AML-193 (cell line): Measurements from ENCODE around the gene TPD52L1.

Experiments used
- DNase-seq, 2 experiments: peaks; one replicate each; lab custom pipeline; 2025; lab: John Stamatoyannopoulos, UW

The TPD52L1 gene

GRCh38 chr6:125208625-125209249 lies 55.2 kb downstream of the TPD52L1 start:
- DNase-seq, result no peak

DNA sequence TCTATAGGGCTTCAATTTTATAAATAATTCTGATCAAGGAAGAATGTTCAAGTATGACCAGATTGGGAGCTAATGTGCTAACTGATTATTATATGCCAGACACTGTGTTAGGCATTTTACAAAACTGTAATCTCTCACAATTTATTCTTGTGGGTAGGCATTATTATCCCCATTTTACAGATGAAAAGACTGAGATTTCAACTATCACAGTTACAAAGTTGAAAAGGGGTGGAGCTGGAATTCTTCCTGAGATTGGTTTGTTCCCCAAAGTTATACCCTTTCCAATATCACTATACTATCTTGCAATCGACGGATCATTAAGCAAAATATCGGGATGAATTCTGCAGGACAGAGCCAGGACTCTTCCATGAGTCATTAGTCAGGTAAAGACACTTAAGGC lies 57.1 kb downstream of the TPD52L1 start:
- no peak for DNase-seq

DNA sequence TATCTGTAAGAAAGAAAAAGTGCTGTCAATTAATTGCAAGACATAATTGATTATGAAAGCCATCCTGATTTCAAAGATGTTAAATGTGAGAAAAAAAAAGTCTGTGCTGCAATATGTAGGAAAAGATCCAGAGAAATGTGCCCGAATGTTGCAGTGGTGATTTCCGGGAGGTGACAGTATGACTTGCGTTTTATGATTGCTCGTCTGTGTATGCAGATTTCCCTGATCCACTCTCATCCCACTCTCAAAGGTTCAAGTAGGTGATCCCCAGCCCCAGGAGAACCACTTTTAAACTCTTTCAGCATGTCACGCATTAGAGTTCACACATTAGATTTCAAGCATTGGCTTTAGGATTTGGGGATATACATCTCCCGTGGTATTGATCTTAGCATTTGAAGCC lies 57.8 kb downstream of the TPD52L1 start:
- no peak for DNase-seq

- DNase-seq, result no peak
These were observed 58.8 kb downstream of the TPD52L1 start for GRCh38 chr6:125212377-125212776.

GRCh38 chr6:125213939-125214338 lies 60.4 kb downstream of the TPD52L1 start:
- no peak for DNase-seq

DNA sequence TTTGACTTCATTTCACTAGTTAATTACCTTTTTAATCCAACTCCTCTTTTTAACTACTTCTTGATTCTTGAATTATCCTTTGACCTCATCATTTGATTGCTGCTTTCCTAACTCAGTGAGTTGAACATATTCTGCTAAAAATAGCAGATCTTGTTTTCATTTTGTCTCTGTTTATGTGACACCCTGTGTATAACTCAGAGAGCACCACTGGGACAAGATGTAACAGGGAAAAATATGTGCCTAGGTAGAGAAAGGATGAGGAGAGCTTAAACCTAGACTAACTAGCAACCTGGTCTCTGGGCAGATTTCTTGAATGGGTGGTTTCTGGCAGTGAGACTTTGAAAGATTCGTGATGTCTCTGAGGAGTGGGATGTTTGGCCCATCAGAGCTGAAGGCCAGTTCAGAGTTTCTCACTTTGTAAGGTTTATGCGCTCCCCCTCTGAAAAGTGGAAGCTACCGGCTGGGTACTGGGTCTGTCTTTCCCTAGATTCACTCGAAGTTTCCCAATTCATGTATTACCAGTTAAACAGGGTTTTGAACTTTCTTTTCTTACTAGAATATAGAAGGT lies 61.8 kb downstream of the TPD52L1 start:
- DNase-seq, result no peak

GRCh38 chr6:125216015-125216414 lies 62.4 kb downstream of the TPD52L1 start:
- no peak for DNase-seq

DNA sequence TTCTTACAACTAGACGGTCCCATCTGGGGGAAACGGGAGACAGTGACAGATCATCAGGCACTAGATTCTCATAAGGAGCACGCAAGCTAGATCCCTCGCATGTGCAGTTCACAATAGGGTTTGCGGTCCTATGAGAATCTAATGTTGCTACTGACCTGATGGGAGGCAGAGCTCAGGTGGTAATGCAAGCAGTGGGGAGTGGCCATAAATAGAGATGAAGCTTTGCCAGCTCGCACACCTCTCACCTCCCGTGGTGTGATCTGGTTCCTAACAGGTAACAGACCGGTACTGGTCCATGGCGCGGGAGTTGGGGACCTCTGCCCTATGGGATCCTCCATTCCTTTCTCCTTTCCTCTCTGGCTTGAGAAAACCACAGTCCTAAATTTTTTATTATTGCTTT lies 63.8 kb downstream of the TPD52L1 start:
- DNase-seq, result no peak

DNA sequence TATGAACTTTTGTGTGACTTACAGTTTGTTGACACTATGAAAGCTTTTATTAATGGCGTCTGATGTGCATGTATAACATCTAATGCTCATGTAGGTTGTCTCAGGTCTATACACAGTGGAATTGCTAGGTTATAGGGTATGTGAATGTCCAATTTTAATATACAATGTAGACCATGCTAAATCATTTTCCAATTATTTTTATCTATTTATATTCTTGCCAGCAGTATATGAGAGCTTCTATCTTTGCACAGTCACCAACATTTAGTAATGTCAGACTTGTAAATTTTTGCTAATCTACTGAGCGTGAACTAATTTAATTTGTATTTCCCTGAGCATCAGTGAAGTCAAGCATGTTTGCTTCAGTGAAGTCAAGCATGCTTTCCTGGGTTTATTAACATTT lies 64.4 kb downstream of the TPD52L1 start:
- no peak for DNase-seq

GRCh38 chr6:125219361-125219895 lies 65.9 kb downstream of the TPD52L1 start:
- DNase-seq, result no peak

GRCh38 chr6:125220712-125221111 lies 67.1 kb downstream of the TPD52L1 start:
- no peak for DNase-seq

DNA sequence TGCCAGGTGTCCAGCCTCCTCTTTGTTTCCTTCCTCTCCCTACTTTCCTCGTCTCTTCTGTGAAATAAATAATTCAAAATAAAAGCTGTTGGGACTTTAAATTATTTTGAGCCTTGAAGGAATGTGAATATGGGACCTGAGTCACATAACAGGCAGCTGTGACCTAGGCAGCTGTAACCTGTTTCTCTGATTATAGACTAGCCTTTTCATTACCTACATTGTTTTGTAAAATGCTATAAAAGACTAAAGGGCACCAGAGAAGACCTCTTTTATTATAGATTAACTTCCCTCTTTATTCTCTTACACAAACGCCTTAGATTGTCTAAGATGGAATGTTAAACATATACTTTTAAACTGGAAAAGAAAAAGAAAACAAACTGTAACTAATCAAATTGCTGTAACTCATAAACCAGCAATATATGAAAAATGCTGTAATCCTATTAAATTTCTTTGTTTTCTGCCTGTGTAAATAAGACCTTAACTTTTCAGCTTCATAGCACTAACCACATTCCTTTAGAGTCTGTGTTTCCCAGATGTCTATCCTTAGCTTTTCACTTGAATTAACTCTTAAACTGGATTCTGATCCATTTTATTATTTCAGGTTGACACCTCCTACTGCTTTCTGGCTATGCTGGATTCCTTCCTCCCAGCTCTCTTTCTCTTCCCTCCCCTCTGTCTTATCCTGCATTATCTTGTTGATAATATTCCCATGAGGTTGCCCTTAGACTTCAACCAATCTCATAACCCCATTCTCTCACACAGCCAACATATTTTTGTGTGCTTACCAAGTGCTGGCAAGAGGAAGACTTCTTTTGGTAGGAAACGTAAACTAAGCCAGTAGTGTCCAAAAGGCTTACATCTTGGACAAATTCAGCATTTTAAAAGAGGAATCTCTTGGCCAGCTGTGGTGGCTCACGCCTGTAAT lies 69.2 kb downstream of the TPD52L1 start:
- no peak for DNase-seq

- DNase-seq, result no peak
These were observed 70.8 kb downstream of the TPD52L1 start for GRCh38 chr6:125224231-125224861.

DNA sequence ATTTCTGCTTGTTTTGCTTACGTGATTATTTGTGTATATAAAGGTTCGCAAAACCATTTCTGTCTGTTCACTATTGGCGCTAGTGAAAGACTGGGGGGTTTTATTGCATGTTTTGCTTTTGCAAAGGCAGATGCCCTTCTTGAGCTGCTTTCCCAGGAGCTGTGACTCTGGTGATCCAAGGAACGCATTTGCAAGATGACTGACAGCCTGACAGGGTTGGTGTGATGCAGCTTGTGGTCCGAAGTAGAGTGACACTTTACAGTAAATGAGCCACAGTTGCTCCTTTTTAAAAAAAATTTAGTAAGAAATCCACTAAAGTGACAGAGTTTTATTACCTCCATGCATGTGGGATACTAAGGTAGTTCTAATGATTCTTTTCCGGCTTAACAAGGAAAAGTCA lies 73.7 kb downstream of the TPD52L1 start:
- DNase-seq, result no peak

- no peak for DNase-seq
These were observed 75.5 kb downstream of the TPD52L1 start for GRCh38 chr6:125228981-125229479.

DNA sequence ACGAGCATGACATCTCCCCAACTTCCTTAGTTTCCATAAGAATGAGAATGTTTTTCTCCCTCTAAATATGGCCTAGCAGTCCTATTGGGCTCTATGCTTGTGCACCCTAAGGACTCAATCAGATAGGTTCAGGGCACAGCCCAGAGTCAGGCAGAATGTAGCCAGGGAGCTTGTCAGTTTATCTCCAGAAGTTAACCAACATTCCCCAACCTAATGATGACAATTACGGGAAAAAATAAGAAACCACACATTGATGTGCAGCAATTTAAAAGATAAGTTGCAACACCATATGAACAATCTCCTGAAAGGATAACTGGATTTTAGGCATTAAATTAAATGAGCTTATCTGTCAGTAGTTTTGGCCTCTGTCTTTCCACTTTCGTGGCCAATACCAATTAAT lies 77.1 kb downstream of the TPD52L1 start:
- no peak for DNase-seq

DNA sequence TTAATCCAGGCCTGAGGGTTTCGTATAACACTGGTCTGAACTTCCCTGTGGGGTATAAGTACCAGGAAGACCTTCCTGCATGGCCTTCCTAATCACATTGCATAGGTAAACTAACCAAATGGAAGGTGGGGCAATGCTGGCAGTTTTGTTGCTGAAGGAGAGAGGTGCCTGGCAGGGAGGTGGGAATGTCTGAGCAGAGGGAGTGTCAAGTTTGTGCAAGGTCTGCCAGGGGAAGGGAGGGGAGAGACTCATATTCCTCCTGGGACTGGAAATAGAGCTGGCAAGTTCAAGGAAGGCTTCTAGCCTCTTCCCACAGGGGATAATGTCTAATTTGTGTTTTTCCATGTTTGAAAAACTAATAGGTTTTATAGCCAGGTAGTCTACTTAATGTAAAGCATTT lies 77.6 kb downstream of the TPD52L1 start:
- DNase-seq, result no peak

DNA sequence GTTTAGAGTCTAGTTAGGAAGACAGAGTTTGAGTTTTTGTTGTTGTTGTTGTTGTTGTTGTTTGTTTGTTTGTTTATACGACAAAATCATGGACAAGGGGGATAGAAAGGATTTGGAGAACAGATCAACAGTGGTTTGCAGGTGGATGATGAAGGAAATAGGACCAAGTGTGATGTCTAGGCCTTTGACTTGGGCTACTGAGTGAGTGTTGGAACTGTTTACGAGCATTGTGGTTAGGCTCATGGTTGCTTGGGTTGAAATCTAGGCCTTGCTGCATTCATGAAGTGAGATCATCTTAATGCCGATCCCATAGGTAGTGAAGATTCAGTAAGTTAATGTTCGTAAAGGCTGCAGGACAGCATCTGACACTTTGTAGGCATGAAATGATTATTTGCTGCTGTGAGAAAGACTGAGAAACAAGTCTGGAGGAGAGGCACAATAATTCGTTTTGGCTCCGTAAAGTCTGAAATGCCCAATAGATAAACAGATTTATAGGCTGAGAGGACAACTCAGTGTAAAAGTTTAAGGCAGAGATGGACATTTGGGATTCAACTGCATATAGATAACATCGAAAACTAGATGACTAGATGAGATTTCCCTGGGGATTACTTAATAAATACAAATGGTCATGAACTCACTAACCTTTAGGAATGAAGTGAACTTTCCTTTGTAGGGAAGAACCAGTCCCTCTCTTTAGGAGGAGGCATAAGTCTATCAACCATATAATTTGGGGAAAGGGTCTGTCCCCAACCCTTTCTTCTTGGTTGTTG lies 78.2 kb downstream of the TPD52L1 start:
- DNase-seq, result no peak

DNA sequence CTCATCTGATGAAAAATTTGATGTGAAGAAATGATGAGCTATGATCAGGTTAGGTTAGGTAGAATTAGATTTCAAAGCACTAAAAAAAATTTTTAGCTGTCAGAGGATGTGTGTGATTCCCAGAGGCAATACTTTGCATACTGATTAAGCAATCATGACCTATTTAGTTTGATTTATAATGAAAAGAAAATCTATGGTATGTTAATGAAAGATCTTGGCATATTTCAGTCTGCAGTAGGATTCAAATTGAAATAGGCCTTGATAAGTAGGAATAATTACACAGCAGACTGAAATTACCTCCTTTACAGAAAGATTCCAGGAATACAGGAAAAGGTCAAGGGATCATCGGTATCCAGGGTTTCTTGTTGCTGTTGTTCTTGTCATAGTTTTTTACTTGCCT lies 78.9 kb downstream of the TPD52L1 start:
- DNase-seq, result no peak

GRCh38 chr6:125233202-125233601 lies 79.6 kb downstream of the TPD52L1 start:
- no peak for DNase-seq

GRCh38 chr6:125236536-125237327 lies 83.2 kb downstream of the TPD52L1 start:
- peak; percentile 6 to 10 for DNase-seq
